Fibroblast of lung (primary cell): ENCODE measurements around the gene CDK2.

Source experiments
- CTCF ChIP-seq, 2 donors: IDR thresholded peaks in 1 of 2; conservative IDR thresholded peaks in 1 of 2; 1 replicate in 1 of 2; 2 replicates in 1 of 2; pipeline ENCODE4 v1.5.1; 2011 to 2012; ENCODE audit warnings: low read length in 2 of 2, control low read depth in 1 of 2, inconsistent platforms in 1 of 2, low read depth in 1 of 2, mild to moderate bottlenecking in 1 of 2
- EZH2 ChIP-seq: IDR thresholded peaks from 2 replicates; pipeline ENCODE4 v1.5.1; 2012; ENCODE audit warnings: low read length, control low read depth, mild to moderate bottlenecking; ENCODE audit errors: missing control alignments

- TF ChIP-seq CTCF (conservative IDR thresholded peaks at IDR 0.05 in 1 of 2, IDR thresholded peaks at IDR 0.05 in 1 of 2; ENCODE audit: low read depth in 1 of 2, low read length in 2 of 2) (no peak), EZH2 (no peak)
Measured at GRCh38 chr12:56013482-56013881, 46.9 kb downstream of the CDK2 start.
